Measurements from ENCODE around the gene CR1L. TPM values are rescaled to one million over a fixed set of nuclear protein-coding genes. Genes with fewer than 3 reads are reported as not detected.

CR1L gene
- total and polyA plus RNA-seq, 9 of the 15 experiments (the other 6 are each of a cell fraction or from before 2014, with no cell fraction given): 10.1 to 74.8 (median 34.3) TPM

DNA sequence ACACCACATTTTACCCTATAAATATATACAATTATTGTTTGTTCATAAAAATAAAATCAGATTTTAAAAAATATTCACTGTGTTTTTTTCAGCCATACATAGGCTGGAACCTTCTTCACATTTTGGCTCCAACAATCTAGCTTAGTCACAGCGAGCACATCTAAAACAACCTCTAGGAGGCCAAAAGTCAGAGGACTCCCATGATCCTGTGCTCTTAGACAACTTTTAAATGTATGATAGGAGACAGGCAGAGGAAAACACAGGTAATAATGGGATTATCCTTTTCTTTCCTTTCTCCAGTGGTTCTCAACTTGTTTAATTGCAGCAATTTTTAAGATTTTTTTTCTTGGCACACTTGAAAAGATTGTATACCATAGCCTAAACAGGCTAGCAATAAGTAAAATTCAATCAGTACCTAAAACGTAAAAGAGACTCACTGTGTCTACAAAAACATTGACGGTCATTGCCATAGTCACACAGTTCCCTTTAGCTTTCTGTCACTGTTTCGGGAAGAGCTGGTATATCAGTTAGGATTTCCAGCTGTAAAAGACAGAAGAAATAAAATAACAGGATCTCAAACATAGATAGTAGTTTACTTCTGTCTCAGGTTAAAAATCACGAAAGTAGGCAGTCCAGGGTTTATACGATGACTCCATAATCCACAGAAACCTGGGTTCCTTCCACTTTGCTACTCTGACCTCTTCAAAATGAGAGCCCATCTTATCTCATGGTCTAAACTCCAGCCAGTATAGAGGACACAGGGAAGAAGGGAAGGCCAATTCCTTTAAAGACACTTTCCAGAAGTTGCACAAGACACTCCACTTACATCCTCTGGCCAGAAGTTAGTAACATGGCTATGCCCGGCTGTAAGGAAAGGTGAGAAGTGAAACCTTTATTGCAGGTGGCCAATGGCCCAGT is 39.2 kb upstream of the CR1L start (continued):
- TF ChIP-seq DIDO1 (tag; IDR thresholded peaks at IDR 0.05; ENCODE audit: low read depth) (no peak), NR2C1 (IDR thresholded peaks at IDR 0.05) (no peak), NR2C1 (tag; IDR thresholded peaks at IDR 0.05) (peak; percentile 48; the same call in 1 of the 2 replicates), GTF2F1 (IDR thresholded peaks at IDR 0.05; ENCODE audit: low read depth, low read length) (peak; percentile 92), MXI1 (IDR thresholded peaks at IDR 0.05; ENCODE audit: low read depth, low read length) (0 out of 2 replicates have a peak, but pooled peaks have one; percentile 39), SRSF7 (optimal IDR thresholded peaks at IDR 0.05; ENCODE audit: low read depth, low read length) (no peak), ZNF175 (CRISPR knock-in tag; IDR thresholded peaks at IDR 0.05; ENCODE audit: low read depth) (no peak), IRF1 (CRISPR knock-in tag; IDR thresholded peaks at IDR 0.05; ENCODE audit: borderline replicate concordance) (no peak), ZFP91 (CRISPR knock-in tag; IDR thresholded peaks at IDR 0.05) (no peak), U2AF1 (optimal IDR thresholded peaks at IDR 0.05; ENCODE audit: low read depth, low read length) (no peak), CTCF (IDR thresholded peaks at IDR 0.05 in 2 of 3, conservative IDR thresholded peaks at IDR 0.05 in 1 of 3; ENCODE audit: insufficient read depth in 2 of 3, low read depth in 1 of 3, low read length in 3 of 3) (peak in 2 of 3 experiments; percentile 31 to 33; a peak in 2 of 6 replicates), NELFE (IDR thresholded peaks at IDR 0.05; ENCODE audit: insufficient read depth, insufficient read length) (no peak), ETS2 (tag; IDR thresholded peaks at IDR 0.05; ENCODE audit: borderline replicate concordance, poor library complexity, severe bottlenecking) (no peak), ARID3A (IDR thresholded peaks at IDR 0.05; ENCODE audit: borderline replicate concordance, low read depth, low read length) (no peak), SUPT5H (IDR thresholded peaks at IDR 0.05) (peak; percentile 80), TOE1 (IDR thresholded peaks at IDR 0.05; ENCODE audit: borderline replicate concordance) (no peak), TOE1 (CRISPR knock-in tag; IDR thresholded peaks at IDR 0.05; ENCODE audit: borderline replicate concordance, low read depth) (no peak)
- TF ChIP-seq, protein P1, sequence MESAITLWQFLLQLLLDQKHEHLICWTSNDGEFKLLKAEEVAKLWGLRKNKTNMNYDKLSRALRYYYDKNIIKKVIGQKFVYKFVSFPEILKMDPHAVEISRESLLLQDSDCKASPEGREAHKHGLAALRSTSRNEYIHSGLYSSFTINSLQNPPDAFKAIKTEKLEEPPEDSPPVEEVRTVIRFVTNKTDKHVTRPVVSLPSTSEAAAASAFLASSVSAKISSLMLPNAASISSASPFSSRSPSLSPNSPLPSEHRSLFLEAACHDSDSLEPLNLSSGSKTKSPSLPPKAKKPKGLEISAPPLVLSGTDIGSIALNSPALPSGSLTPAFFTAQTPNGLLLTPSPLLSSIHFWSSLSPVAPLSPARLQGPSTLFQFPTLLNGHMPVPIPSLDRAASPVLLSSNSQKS (CRISPR knock-in tag; IDR thresholded peaks at IDR 0.05): no peak

All from K562 (cell line).